Neural cell (in vitro differentiated cells): ENCODE data around the gene CPNE4. TPM values are rescaled to one million over a fixed set of nuclear protein-coding genes. Genes with fewer than 3 reads are reported as not detected.

Experiments used
- H2AFZ ChIP-seq: fragments of 200-600, 300-800 bp; sonication (generic), shearing (Covaris generic); 2 replicates; pipeline ENCODE4 v1.6.0; 2014; ENCODE audit warnings: low read depth, mild to moderate bottlenecking, antibody characterized with exemption, low read length, moderate library complexity
- H3F3A ChIP-seq: fragments of 200-600 bp; shearing (Covaris generic); 2 replicates; pipeline ENCODE4 v1.6.1; 2016; ENCODE audit warnings: mild to moderate bottlenecking, moderate library complexity, mixed read lengths, antibody characterized with exemption, low read length; ENCODE audit not compliant: insufficient read depth, poor library complexity, severe bottlenecking
- H3K27ac ChIP-seq: fragments of 200-600, 300-800 bp; sonication (generic), shearing (Covaris generic); 2 replicates; pipeline ENCODE4 v1.5.1; 2014; ENCODE audit warnings: mild to moderate bottlenecking, low read length, moderate library complexity
- H3K27me3 ChIP-seq: fragments of 300-800, 200-600 bp; sonication (generic), shearing (Covaris generic); 2 replicates; pipeline ENCODE4 v1.6.0; 2014; ENCODE audit warnings: mild to moderate bottlenecking, low read depth, low read length, moderate library complexity; ENCODE audit not compliant: insufficient read depth
- H3K36me3 ChIP-seq: fragments of 300-800, 200-600 bp; sonication (generic), shearing (Covaris generic); 2 replicates; pipeline ENCODE4 v1.5.1; 2014; ENCODE audit warnings: mild to moderate bottlenecking, antibody characterized with exemption, low read length, moderate library complexity; ENCODE audit not compliant: insufficient read depth
- H3K4me2 ChIP-seq: fragments of 300-800, 200-600 bp; sonication (generic), shearing (Covaris generic); 2 replicates; pipeline ENCODE4 v1.6.0; 2014; ENCODE audit warnings: mild to moderate bottlenecking, low read length
- H3K4me3 ChIP-seq: fragments of 300-800, 200-600 bp; sonication (generic), shearing (Covaris generic); 2 replicates; pipeline ENCODE4 v1.5.1; 2014; ENCODE audit warnings: mild to moderate bottlenecking, low read length, moderate library complexity
- H3K79me2 ChIP-seq: fragments of 200-600 bp; shearing (Covaris generic); replicated peaks from 2 replicates; pipeline ENCODE4 v1.6.0; 2014; ENCODE audit warnings: mild to moderate bottlenecking, low read length, moderate library complexity; ENCODE audit not compliant: insufficient read depth
- H3K9ac ChIP-seq: fragments of 300-800, 200-600 bp; sonication (generic), shearing (Covaris generic); 2 replicates; pipeline ENCODE4 v1.6.1; 2016; ENCODE audit warnings: mild to moderate bottlenecking, low read length, mixed read lengths
- H3K9me2 ChIP-seq: fragments of 200-600 bp; shearing (Covaris generic); 2 replicates; pipeline ENCODE4 v1.6.1; 2016; ENCODE audit warnings: mild to moderate bottlenecking, low read length, mixed read lengths; ENCODE audit not compliant: insufficient read depth
- H3K9me3 ChIP-seq: fragments of 200-600, 300-800 bp; sonication (generic), shearing (Covaris generic); 2 replicates; pipeline ENCODE4 v1.6.1; 2016; ENCODE audit warnings: mild to moderate bottlenecking, mixed run types, low read length, moderate library complexity, mixed read lengths
- H4K20me1 ChIP-seq: fragments of 200-600 bp; shearing (Covaris generic); 2 replicates; pipeline ENCODE4 v1.6.1; 2016; ENCODE audit warnings: mild to moderate bottlenecking, mixed run types; ENCODE audit not compliant: insufficient read depth
- EP300 ChIP-seq: fragments of 450-650 bp; conservative IDR thresholded peaks from 2 replicates; pipeline ENCODE4 v1.6.1; 2014; ENCODE audit warnings: antibody characterized with exemption, mild to moderate bottlenecking, moderate library complexity; ENCODE audit not compliant: poor library complexity, severe bottlenecking
- EZH2 ChIP-seq: fragments of 200-600, 300-800 bp; shearing (Covaris generic), sonication (generic); IDR thresholded peaks from 2 replicates; pipeline ENCODE4 v1.6.1; 2014; ENCODE audit warnings: antibody characterized with exemption, low read length, borderline replicate concordance, mild to moderate bottlenecking; ENCODE audit not compliant: insufficient read depth, poor library complexity, severe bottlenecking
- MXI1 ChIP-seq: fragments of 450-650 bp; conservative IDR thresholded peaks from 2 replicates; pipeline ENCODE4 v1.6.1; 2014; ENCODE audit warnings: antibody characterized with exemption, mild to moderate bottlenecking; ENCODE audit not compliant: poor library complexity, severe bottlenecking
- POLR2AphosphoS5 ChIP-seq: IDR thresholded peaks from 2 replicates; pipeline ENCODE4 v1.6.1; 2012
- RAD21 ChIP-seq: fragments of 450-650 bp; conservative IDR thresholded peaks from 2 replicates; pipeline ENCODE4 v1.6.1; 2014; ENCODE audit warnings: antibody characterized with exemption, mild to moderate bottlenecking, moderate library complexity
- SMC3 ChIP-seq: fragments of 450-650 bp; conservative IDR thresholded peaks from 2 replicates; pipeline ENCODE4 v1.6.1; 2014; ENCODE audit warnings: antibody characterized with exemption, mild to moderate bottlenecking, moderate library complexity; ENCODE audit not compliant: poor library complexity
- TAF1 ChIP-seq: IDR thresholded peaks from 2 replicates; pipeline ENCODE4 v1.6.1; 2012; ENCODE audit warnings: low read depth
- polyA plus RNA-seq: library from polyadenylated mRNA; depleted of rRNA; stranded (reverse); fragments of >200 nt; gene quantifications from 2 replicates; pipeline ENCODE4 v1.2.3, GENCODE V29; 2014
- TF ChIP-seq, protein P1 (sequence below): IDR thresholded peaks from 2 replicates; pipeline ENCODE4 v1.6.1; 2012; ENCODE audit warnings: borderline replicate concordance
- TF ChIP-seq, protein P2 (sequence below): fragments of 450-650 bp; IDR thresholded peaks from 2 replicates; pipeline ENCODE4 v1.5.1; 2014; ENCODE audit warnings: antibody characterized with exemption, mild to moderate bottlenecking, moderate library complexity; ENCODE audit not compliant: poor library complexity, severe bottlenecking

The CPNE4 gene
- polyA plus RNA-seq, 1 donor from 2014 or later = 0.59 TPM

DNA sequence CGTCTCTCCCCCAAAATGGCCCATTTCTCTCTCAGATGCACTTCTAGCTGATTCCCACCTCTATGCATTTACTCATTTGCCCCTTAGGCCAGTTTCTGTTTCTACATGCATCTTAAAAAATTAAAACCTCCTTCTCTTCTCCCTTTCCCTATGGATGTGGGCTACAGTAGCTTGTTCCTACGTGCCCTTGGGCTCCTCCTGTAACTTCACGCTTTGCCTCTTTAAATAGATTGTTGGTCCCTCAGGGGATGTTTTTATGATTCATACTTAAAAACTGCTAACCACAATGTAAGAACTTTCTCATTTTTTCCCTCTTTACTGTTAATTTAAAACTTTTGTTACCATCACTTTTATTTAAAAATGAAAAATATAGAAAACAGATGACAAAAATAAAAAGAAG is 346.4 kb downstream of the CPNE4 start:
- TF ChIP-seq EZH2 = no peak
- no peak for TF ChIP-seq POLR2AphosphoS5
- no peak for TF ChIP-seq RAD21
- no peak for TF ChIP-seq MXI1
- no peak for TF ChIP-seq TAF1
- TF ChIP-seq, protein P1, sequence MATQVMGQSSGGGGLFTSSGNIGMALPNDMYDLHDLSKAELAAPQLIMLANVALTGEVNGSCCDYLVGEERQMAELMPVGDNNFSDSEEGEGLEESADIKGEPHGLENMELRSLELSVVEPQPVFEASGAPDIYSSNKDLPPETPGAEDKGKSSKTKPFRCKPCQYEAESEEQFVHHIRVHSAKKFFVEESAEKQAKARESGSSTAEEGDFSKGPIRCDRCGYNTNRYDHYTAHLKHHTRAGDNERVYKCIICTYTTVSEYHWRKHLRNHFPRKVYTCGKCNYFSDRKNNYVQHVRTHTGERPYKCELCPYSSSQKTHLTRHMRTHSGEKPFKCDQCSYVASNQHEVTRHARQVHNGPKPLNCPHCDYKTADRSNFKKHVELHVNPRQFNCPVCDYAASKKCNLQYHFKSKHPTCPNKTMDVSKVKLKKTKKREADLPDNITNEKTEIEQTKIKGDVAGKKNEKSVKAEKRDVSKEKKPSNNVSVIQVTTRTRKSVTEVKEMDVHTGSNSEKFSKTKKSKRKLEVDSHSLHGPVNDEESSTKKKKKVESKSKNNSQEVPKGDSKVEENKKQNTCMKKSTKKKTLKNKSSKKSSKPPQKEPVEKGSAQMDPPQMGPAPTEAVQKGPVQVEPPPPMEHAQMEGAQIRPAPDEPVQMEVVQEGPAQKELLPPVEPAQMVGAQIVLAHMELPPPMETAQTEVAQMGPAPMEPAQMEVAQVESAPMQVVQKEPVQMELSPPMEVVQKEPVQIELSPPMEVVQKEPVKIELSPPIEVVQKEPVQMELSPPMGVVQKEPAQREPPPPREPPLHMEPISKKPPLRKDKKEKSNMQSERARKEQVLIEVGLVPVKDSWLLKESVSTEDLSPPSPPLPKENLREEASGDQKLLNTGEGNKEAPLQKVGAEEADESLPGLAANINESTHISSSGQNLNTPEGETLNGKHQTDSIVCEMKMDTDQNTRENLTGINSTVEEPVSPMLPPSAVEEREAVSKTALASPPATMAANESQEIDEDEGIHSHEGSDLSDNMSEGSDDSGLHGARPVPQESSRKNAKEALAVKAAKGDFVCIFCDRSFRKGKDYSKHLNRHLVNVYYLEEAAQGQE = no peak
- no peak for TF ChIP-seq SMC3
- TF ChIP-seq EP300 = no peak
- TF ChIP-seq, protein P2, sequence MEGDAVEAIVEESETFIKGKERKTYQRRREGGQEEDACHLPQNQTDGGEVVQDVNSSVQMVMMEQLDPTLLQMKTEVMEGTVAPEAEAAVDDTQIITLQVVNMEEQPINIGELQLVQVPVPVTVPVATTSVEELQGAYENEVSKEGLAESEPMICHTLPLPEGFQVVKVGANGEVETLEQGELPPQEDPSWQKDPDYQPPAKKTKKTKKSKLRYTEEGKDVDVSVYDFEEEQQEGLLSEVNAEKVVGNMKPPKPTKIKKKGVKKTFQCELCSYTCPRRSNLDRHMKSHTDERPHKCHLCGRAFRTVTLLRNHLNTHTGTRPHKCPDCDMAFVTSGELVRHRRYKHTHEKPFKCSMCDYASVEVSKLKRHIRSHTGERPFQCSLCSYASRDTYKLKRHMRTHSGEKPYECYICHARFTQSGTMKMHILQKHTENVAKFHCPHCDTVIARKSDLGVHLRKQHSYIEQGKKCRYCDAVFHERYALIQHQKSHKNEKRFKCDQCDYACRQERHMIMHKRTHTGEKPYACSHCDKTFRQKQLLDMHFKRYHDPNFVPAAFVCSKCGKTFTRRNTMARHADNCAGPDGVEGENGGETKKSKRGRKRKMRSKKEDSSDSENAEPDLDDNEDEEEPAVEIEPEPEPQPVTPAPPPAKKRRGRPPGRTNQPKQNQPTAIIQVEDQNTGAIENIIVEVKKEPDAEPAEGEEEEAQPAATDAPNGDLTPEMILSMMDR = no peak
- no peaks in the 10 kb centered on the region for H3K9me3 ChIP-seq
- H2AFZ ChIP-seq = no peak overlapping the region
- H3K27ac ChIP-seq = no peak overlapping the region
- no peaks in the 10 kb centered on the region for H3F3A ChIP-seq
- no peaks in the 10 kb centered on the region for H4K20me1 ChIP-seq
- H3K36me3 ChIP-seq = no peaks in the 10 kb centered on the region
- H3K4me2 ChIP-seq = no peak overlapping the region
- H3K4me3 ChIP-seq = no peak overlapping the region
- no peaks in the 10 kb centered on the region for H3K79me2 ChIP-seq
- no peak overlapping the region for H3K9ac ChIP-seq
- no peaks in the 10 kb centered on the region for H3K9me2 ChIP-seq
- no peaks in the 10 kb centered on the region for H3K27me3 ChIP-seq

DNA sequence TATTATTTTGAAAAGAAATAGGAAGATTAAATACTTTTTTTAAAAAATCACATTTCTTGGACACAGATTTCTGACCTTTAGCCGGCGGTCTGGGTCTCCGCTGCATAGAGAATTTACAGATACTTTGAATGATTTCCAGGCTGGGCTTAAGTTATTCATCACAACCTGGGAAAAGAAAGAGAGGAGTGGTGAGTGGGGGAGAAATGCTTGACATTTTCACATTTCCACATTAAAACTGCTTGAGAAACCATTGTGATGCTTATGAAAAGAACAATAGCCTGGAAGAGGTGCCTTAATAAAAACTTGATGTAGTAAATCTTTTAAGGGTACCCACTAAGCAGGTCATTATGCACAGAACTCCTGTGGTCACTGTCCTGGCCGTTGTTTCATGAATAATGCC is 365.2 kb downstream of the CPNE4 start:
- no peaks in the 10 kb centered on the region for H3K79me2 ChIP-seq
- H3K9ac ChIP-seq = no peak overlapping the region
- no peak overlapping the region for H3K4me2 ChIP-seq
- H3K9me2 ChIP-seq = no peaks in the 10 kb centered on the region
- no peak overlapping the region for H2AFZ ChIP-seq
- H3K27ac ChIP-seq = no peak overlapping the region
- no peaks in the 10 kb centered on the region for H3K27me3 ChIP-seq
- H3F3A ChIP-seq = no peaks in the 10 kb centered on the region
- no peaks in the 10 kb centered on the region for H3K36me3 ChIP-seq
- H3K4me3 ChIP-seq = no peak overlapping the region
- no peak for TF ChIP-seq EZH2
- TF ChIP-seq, protein P1 = no peak
- TF ChIP-seq SMC3 = no peak
- TF ChIP-seq EP300 = no peak
- TF ChIP-seq, protein P2 = no peak
- no peak for TF ChIP-seq TAF1
- no peak for TF ChIP-seq POLR2AphosphoS5
- TF ChIP-seq RAD21 = no peak
- TF ChIP-seq MXI1 = no peak
- H4K20me1 ChIP-seq = no peaks in the 10 kb centered on the region
- H3K9me3 ChIP-seq = no peaks in the 10 kb centered on the region
